GM12872 (cell line): ENCODE measurements around the gene SH3RF3.

Experiments
- TF ChIP-seq, protein P1 (sequence below): IDR thresholded peaks from 3 replicates; pipeline ENCODE4 v1.5.1; 2011; ENCODE audit warnings: low read depth, mild to moderate bottlenecking, low read length, moderate library complexity; ENCODE audit not compliant: insufficient read depth

The SH3RF3 gene

DNA sequence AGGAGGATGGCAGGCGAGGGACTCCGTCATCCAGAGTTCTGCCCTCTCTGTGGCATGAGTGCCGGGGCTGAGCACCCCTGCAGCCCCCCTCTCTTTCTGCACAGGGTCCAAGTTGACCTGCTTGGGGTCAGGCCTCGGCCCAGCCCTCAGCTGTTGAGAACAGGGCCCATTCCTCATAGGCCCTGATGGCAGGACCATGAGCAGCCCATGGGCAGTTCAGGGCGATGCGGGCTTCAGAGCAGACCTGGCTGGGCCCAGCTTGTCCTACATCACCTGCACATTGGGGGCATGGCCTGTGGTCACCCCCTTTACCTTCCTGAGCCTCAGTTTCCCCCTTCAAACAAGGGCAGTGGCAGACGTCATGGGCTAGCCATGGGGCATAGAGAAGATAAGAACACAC, 246.7 kb downstream of the SH3RF3 start:
- TF ChIP-seq, protein P1, sequence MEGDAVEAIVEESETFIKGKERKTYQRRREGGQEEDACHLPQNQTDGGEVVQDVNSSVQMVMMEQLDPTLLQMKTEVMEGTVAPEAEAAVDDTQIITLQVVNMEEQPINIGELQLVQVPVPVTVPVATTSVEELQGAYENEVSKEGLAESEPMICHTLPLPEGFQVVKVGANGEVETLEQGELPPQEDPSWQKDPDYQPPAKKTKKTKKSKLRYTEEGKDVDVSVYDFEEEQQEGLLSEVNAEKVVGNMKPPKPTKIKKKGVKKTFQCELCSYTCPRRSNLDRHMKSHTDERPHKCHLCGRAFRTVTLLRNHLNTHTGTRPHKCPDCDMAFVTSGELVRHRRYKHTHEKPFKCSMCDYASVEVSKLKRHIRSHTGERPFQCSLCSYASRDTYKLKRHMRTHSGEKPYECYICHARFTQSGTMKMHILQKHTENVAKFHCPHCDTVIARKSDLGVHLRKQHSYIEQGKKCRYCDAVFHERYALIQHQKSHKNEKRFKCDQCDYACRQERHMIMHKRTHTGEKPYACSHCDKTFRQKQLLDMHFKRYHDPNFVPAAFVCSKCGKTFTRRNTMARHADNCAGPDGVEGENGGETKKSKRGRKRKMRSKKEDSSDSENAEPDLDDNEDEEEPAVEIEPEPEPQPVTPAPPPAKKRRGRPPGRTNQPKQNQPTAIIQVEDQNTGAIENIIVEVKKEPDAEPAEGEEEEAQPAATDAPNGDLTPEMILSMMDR, result no peak

- TF ChIP-seq, protein P1, result no peak
Measured at GRCh38 chr2:109376115-109376514, 247.1 kb downstream of the SH3RF3 start.

GRCh38 chr2:109376796-109377495, 247.9 kb downstream of the SH3RF3 start:
- TF ChIP-seq, protein P1, result no peak

DNA sequence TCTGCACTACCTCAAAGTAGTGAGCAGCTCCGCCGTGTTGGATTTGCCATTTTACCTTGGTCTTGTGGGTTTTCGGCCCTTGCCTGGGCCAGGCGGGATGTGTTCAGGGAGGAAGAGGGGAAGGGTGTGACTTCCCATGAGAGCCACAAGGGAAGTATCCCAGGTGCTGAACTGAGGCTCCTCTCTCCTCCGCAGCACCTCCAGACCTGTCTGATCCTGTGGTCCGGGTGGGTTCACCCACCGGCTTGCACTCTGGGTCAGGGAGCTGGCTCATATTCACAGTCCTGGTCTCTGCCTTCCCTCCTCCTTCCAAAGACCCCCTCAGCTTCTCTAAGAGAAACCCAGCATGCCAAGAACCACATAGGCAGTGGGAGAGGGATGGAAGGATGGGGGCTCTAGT, 249.0 kb downstream of the SH3RF3 start:
- TF ChIP-seq, protein P1, result no peak

DNA sequence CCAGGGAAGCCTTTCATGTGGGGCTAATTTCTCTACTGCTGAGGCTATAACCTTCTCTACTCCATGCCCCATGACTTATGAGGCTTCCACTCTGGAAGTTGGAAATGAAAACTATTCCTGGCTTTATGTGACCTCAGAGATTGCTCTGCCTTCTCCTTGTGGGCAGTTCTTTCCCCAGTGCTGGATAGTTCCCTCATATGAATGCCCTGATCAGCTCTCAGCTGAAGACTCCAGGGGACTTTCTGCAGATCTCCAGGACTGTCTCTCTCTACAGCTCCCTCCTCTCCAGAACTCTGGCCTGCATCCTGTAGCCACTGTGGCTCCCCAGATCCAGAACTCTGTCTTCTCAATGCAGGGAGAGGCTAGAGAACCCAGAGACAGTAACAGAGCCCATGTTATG, 249.7 kb downstream of the SH3RF3 start:
- TF ChIP-seq, protein P1, result no peak

GRCh38 chr2:109379507-109379906, 250.5 kb downstream of the SH3RF3 start:
- TF ChIP-seq, protein P1, result no peak

DNA sequence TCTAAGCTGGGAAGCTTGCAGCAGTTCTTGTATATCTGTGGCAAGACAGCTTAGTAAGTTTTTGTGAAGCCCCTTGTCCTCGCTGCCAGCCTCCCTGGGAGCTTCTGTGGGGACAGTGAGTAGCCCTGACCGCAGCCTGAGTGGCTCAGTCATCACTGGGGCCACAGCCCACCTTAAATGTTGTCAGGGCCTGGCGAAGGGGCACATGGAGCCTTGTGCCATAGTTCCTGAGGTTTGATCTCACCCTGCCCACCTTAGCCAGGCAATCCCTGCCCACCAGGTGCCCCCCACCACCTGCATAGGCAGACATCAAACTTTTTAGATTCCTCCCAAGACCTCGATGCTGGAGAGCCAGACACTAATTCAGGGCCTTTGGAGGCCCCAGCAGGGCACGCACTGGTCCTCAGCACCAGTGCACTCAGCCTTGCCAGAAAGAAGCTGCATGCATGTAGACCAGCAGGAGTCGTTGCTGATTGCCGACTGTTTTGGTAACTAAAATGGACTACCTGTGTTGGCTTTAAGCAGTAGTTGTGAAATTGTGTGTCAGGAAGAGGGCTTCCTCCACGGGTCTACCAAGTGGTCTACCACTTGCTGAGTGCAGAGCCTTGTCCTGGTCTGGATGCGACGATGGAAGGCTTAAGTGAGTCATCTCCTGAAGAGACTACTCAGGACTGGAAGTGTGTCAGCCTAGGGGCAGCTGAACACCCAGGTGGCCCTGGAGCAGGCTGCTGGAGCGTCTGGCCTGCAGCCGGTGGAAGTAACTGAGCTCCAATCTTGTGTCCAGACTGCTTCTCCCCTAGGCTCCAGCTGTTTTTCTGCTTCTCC, 251.7 kb downstream of the SH3RF3 start:
- TF ChIP-seq, protein P1, result no peak
